GM12874 (cell line): Measurements from ENCODE around the gene PTPRG.

Experiments
- CTCF ChIP-seq: IDR thresholded peaks from 2 replicates; pipeline ENCODE4 v1.5.1; 2011; ENCODE audit warnings: low read depth, mild to moderate bottlenecking, control low read depth, low read length, moderate library complexity; ENCODE audit not compliant: insufficient read depth

The PTPRG gene

DNA sequence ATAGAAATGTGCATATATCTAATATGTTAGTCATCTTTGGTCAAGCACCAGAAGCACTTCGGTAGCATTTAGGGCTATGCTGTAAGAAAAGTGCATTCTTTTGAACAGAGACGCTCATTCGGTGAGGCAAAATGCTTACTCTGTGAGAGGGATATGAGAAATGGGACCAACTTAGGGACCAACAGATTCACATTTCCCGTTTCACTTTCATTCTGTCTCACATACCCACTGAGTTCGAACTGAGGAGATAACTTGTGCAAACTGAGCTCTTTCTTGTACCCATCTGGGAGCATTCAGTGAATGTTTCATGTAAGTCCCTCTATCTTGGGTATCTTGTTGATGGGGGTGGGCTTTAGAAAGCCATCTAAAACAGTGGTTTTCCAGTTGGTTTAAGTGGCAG is 676.6 kb downstream of the PTPRG start:
- TF ChIP-seq CTCF, result no peak

DNA sequence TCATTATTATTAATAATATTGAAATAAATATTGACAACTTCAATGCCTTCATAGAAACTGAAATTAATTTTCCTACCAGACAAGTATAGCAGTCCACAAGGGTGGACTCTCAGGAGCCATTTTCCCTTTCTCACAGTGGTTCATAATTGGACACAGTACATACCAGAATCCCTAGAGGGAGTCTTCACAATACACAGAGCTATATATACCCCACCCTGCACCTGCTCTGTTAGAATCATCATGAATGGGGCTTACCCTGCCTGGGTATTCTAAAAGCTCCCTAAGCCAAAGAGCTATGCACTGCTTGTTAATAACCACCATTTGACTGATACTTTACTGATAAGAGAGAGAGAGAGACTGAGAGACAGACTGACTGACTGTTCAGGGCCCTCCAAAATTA is 677.1 kb downstream of the PTPRG start:
- TF ChIP-seq CTCF, result no peak

GRCh38 chr3:62241279-62241678 is 679.9 kb downstream of the PTPRG start:
- no peak for TF ChIP-seq CTCF

- no peak for TF ChIP-seq CTCF
These were observed 681.6 kb downstream of the PTPRG start for GRCh38 chr3:62242831-62243509.

GRCh38 chr3:62246094-62246493 is 684.7 kb downstream of the PTPRG start:
- TF ChIP-seq CTCF, result no peak

GRCh38 chr3:62246985-62247384 is 685.6 kb downstream of the PTPRG start:
- TF ChIP-seq CTCF, result no peak

GRCh38 chr3:62248734-62249483 is 687.5 kb downstream of the PTPRG start:
- TF ChIP-seq CTCF, result no peak
